ENCODE measurements around the gene C12orf75.

The C12orf75 gene

DNA sequence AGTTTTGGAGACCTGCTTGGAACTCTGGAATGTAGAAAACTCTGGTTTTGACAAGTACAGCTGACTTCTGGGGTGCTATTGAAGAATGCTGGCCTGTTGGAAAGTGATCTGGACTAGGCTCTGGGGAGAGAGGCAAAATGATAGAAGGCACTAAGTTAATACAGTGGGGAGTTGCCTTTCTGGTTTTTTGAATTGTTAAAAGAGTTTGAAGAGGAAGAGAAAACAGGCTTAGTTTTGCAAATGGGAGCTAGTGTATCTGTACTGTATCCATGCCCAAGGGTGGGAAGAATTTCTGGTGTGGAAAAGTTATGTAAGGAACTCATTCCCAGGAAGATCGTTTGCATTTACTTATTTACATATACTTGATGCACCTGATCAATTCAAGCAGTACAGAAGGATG lies 43.8 kb downstream of the C12orf75 start:
- TF ChIP-seq, protein P1, sequence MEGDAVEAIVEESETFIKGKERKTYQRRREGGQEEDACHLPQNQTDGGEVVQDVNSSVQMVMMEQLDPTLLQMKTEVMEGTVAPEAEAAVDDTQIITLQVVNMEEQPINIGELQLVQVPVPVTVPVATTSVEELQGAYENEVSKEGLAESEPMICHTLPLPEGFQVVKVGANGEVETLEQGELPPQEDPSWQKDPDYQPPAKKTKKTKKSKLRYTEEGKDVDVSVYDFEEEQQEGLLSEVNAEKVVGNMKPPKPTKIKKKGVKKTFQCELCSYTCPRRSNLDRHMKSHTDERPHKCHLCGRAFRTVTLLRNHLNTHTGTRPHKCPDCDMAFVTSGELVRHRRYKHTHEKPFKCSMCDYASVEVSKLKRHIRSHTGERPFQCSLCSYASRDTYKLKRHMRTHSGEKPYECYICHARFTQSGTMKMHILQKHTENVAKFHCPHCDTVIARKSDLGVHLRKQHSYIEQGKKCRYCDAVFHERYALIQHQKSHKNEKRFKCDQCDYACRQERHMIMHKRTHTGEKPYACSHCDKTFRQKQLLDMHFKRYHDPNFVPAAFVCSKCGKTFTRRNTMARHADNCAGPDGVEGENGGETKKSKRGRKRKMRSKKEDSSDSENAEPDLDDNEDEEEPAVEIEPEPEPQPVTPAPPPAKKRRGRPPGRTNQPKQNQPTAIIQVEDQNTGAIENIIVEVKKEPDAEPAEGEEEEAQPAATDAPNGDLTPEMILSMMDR (IDR thresholded peaks at IDR 0.05; ENCODE audit: low read depth, low read length), result no peak
- H3K4me3 ChIP-seq (replicated peaks in 1 of 2; ENCODE audit: low read depth in 2 of 2, low read length in 2 of 2), result no peak overlapping the region
- DNase-seq (ENCODE audit: low read depth in 2 of 2), result no peak

DNA sequence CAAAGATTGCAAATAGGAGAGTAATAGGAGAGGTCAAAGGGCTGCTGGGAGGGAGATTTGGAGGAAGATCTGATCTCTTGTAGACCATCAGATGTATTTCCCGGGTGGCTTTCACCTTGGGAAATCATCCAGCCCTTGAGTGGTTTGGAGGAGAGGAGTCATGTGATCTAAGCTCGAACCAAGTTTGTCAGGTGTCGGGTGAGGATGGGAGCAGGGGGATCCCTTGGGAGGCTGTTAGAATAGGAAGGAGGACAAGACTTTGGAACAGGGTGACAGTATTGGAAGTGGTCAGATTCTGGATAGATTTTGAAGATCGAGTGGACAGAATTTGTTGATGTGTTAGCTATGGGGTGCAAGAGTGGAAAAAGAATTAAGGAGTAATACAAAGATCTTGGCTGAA lies 46.6 kb downstream of the C12orf75 start:
- TF ChIP-seq, protein P1 (IDR thresholded peaks at IDR 0.05; ENCODE audit: low read depth, low read length), result no peak
- DNase-seq (ENCODE audit: low read depth in 2 of 2), result no peak
- H3K4me3 ChIP-seq (replicated peaks in 1 of 2; ENCODE audit: low read depth in 2 of 2, low read length in 2 of 2), result no peak overlapping the region

- H3K4me3 ChIP-seq (replicated peaks in 1 of 2; ENCODE audit: low read depth in 2 of 2, low read length in 2 of 2), result no peak overlapping the region
- DNase-seq (ENCODE audit: low read depth in 2 of 2), result peak; percentile 12 to 16
- TF ChIP-seq, protein P1 (IDR thresholded peaks at IDR 0.05; ENCODE audit: low read depth, low read length), result peak; percentile 31
Observed at GRCh38 chr12:105378911-105379310, 48.4 kb downstream of the C12orf75 start.

DNA sequence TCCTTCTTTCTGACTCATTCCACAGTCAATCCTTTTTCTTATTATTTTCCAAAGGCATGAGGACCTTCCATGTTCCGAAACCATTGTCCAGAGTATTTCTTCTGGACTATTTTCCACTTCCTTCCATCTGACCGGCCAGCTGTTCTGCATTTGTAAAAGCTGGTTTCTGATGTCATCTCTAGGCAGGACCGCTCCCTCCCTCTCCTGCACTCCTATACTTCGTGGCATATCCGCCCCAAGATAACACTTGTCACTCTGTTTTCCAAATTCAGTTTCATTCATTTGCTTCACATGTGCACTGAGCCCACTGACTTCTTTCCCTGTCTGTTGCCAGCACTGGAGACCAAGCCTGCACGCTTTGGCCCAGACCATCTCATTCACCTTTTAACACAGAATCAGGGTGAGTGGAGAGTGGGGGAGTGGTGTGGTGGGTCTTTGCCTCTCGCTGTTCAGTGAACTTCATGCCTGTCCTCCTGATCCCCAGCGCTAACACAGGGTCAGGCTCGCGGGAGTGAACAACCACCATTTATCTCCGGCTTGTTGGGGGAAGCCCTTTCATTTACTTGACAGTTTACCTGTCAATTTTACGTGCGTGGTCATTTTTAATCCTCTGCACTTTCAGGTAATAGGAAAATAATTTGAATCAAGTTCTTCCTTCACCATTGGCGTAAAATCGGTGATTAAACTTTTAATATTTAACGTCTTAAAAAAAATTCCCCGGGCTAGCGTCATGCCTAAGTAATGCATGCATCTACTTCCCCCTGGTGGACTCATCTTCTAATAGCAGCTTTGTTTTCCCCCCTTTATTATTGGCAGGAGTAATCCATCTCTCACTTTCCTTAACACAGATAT lies 52.5 kb downstream of the C12orf75 start:
- peak overlapping the region; percentile 39 to 43 for H3K4me3 ChIP-seq (replicated peaks in 1 of 2; ENCODE audit: low read depth in 2 of 2, low read length in 2 of 2)
- TF ChIP-seq, protein P1 (IDR thresholded peaks at IDR 0.05; ENCODE audit: low read depth, low read length), result peak; percentile 66
- peak; percentile 82 to 85 for DNase-seq (ENCODE audit: low read depth in 2 of 2)

- TF ChIP-seq, protein P1 (IDR thresholded peaks at IDR 0.05; ENCODE audit: low read depth, low read length), result no peak
- no peak for DNase-seq (ENCODE audit: low read depth in 2 of 2)
- no peak overlapping the region for H3K4me3 ChIP-seq (replicated peaks in 1 of 2; ENCODE audit: low read depth in 2 of 2, low read length in 2 of 2)
Observed at GRCh38 chr12:105384220-105384619, 53.7 kb downstream of the C12orf75 start.

DNA sequence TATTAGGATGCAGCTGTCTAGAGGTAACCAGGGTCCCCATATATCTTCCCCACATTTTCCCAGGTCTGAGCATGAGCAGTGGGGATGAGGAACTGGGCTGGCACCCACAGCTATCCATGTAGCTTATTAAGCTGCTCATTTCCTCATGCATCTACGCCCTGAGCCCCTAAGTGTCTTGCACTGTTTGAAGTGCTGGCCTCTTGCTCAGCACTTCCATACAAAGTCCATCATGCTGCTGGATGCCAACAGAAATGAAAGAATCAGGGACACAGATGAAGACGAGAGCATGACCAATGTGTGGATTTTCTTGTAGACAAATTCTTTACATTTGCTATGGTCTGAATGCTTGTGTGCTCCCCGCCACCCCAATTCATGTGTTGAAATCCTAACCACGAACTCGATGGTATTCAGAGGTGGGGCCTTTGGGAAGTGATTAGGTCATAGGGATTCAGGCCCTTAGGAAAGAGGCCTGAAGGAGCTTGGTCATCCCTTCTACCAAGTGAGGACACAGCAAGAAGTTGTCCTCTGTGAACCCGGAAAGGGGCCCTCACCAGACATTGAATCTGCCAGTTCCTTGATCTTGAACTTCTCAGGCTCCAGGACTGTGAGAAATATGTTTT lies 54.5 kb downstream of the C12orf75 start:
- TF ChIP-seq, protein P1 (IDR thresholded peaks at IDR 0.05; ENCODE audit: low read depth, low read length), result no peak
- peak; percentile 17 to 40 for DNase-seq (ENCODE audit: low read depth in 2 of 2)
- no peak overlapping the region for H3K4me3 ChIP-seq (replicated peaks in 1 of 2; ENCODE audit: low read depth in 2 of 2, low read length in 2 of 2)

All from cardiac fibroblast (primary cell).